ENCODE data around the gene C1QTNF2.

GRCh38 chr5:160326981-160327380, 43.4 kb downstream of the C1QTNF2 start:
- TF ChIP-seq CTCF (IDR thresholded peaks at IDR 0.05) = no peak
- TF ChIP-seq POLR2A (IDR thresholded peaks at IDR 0.05) = no peak
